Endothelial cell of umbilical vein (primary cell): ENCODE measurements around the gene CD300C. TPM values are rescaled to one million over a fixed set of nuclear protein-coding genes. Genes with fewer than 3 reads are reported as not detected.

ENCODE experiments used
- BruUV-seq: library from RNA; stranded (reverse); fragments of 400-500 nt; replicated peaks from 2 replicates; lab custom pipeline; 2021; lab: Mats Ljungman, UMichigan
- CTCF ChIA-PET: fragments of 300-600, 350-600 bp; sonication (Branson Sonifier 250); formaldehyde crosslinking; loops from one replicate; lab custom pipeline; 2021; ENCODE audit warnings: antibody characterized with exemption, inconsistent platforms; lab: Charles Lee
- POLR2A ChIA-PET: fragments of 300-600, 350-600 bp; sonication (Branson Sonifier 250); formaldehyde crosslinking; loops from one replicate; lab custom pipeline; 2021; ENCODE audit warnings: antibody characterized with exemption, inconsistent platforms; lab: Charles Lee
- DNase-seq: peaks from one replicate; pipeline ENCODE4 v3.0.0-alpha.2; 2011; ENCODE audit warnings: low read depth, low spot score
- FAIRE-seq: peaks from 2 replicates; lab custom pipeline; 2011; peaks lifted over from hg19 to GRCh38; lab: Jason Lieb, UNC
- H2AFZ ChIP-seq: 2 replicates; pipeline ENCODE4 v1.6.0; 2012; ENCODE audit warnings: low read depth, low read length, control low read depth, inconsistent platforms
- H3K27ac ChIP-seq: 2 replicates; pipeline ENCODE4 v1.5.1; 2011; ENCODE audit warnings: low read depth, mild to moderate bottlenecking, control low read depth, low read length, moderate library complexity; ENCODE audit not compliant: insufficient read depth
- H3K27me3 ChIP-seq, 2 experiments: 2 replicates each; pipeline versions ENCODE4 v1.6.0 to v1.6.1; 2011; ENCODE audit warnings: low read length in 2 of 2, mixed read lengths in 1 of 2; ENCODE audit not compliant: control insufficient read depth in 2 of 2, insufficient read depth in 2 of 2
- H3K36me3 ChIP-seq, 2 experiments: 2 replicates in 1 of 2; 3 replicates in 1 of 2; pipeline ENCODE4 v1.5.1; 2011; ENCODE audit warnings: low read length in 2 of 2, mild to moderate bottlenecking in 1 of 2, moderate library complexity in 1 of 2; ENCODE audit not compliant: control insufficient read depth in 2 of 2, insufficient read depth in 2 of 2; ENCODE audit errors: extremely low read depth in 1 of 2
- H3K4me1 ChIP-seq: 3 replicates; pipeline ENCODE4 v1.5.1; 2011; ENCODE audit warnings: mild to moderate bottlenecking, low read length; ENCODE audit not compliant: control insufficient read depth, insufficient read depth; ENCODE audit errors: extremely low read depth
- H3K4me2 ChIP-seq: 2 replicates; pipeline ENCODE4 v1.6.1; 2011; ENCODE audit warnings: low read length, control low read depth, mixed read lengths; ENCODE audit not compliant: insufficient read depth
- H3K4me3 ChIP-seq, 3 experiments: fragments of 200-600 bp in 1 of 3; sonication (generic), shearing (Covaris generic) in 1 of 3; replicated peaks in 1 of 3; 2 replicates each; pipeline ENCODE4 v1.5.1; 2011 to 2016; ENCODE audit warnings: control low read depth in 3 of 3, low read length in 3 of 3, mild to moderate bottlenecking in 2 of 3, inconsistent platforms in 1 of 3, low read depth in 1 of 3, moderate library complexity in 1 of 3; ENCODE audit not compliant: insufficient read depth in 1 of 3
- H3K79me2 ChIP-seq: 2 replicates; pipeline ENCODE4 v1.6.0; 2012; ENCODE audit warnings: low read length, inconsistent platforms; ENCODE audit not compliant: control insufficient read depth, insufficient read depth
- H3K9ac ChIP-seq: replicated peaks from 2 replicates; pipeline ENCODE3; 2011; ENCODE audit warnings: low read length, control low read depth; ENCODE audit not compliant: insufficient read depth; ENCODE audit errors: extremely low read depth
- H3K9me1 ChIP-seq: replicated peaks from 3 replicates; pipeline ENCODE4 v1.6.0; 2011; ENCODE audit warnings: mild to moderate bottlenecking, low read length; ENCODE audit not compliant: control insufficient read depth, insufficient read depth; ENCODE audit errors: extremely low read depth
- H3K9me3 ChIP-seq: replicated peaks from 2 replicates; pipeline ENCODE4 v1.5.1; 2012; ENCODE audit warnings: low read length, inconsistent platforms; ENCODE audit not compliant: control insufficient read depth, insufficient read depth
- H4K20me1 ChIP-seq: replicated peaks from 2 replicates; pipeline ENCODE3; 2011; ENCODE audit warnings: mild to moderate bottlenecking, low read length; ENCODE audit not compliant: control insufficient read depth, insufficient read depth; ENCODE audit errors: extremely low read depth
- CTCF ChIP-seq, 2 donors: IDR thresholded peaks; 1 replicate in 1 of 2; 2 replicates in 1 of 2; pipeline ENCODE4 v1.5.1; 2011; ENCODE audit warnings: low read length in 2 of 2, mild to moderate bottlenecking in 2 of 2, moderate library complexity in 2 of 2, control low read depth in 1 of 2, inconsistent platforms in 1 of 2, low read depth in 1 of 2; ENCODE audit not compliant: insufficient read depth in 1 of 2; ENCODE audit errors: extremely low read depth in 1 of 2
- FOS ChIP-seq: IDR thresholded peaks from 2 replicates; pipeline ENCODE4 v1.6.1; 2011; ENCODE audit warnings: mild to moderate bottlenecking, low read length, moderate library complexity, borderline replicate concordance; ENCODE audit not compliant: insufficient read depth
- GATA2 ChIP-seq: IDR thresholded peaks from 2 replicates; pipeline ENCODE4 v1.7.0; 2011; ENCODE audit warnings: low read depth, mild to moderate bottlenecking, moderate library complexity, mixed read lengths, low read length; ENCODE audit not compliant: insufficient read length, insufficient read depth
- JUN ChIP-seq: IDR thresholded peaks from 2 replicates; pipeline ENCODE4 v1.6.1; 2011; ENCODE audit warnings: borderline replicate concordance, low read depth; ENCODE audit not compliant: insufficient read length, insufficient read depth
- MAX ChIP-seq: IDR thresholded peaks from 2 replicates; pipeline ENCODE4 v1.6.1; 2011; ENCODE audit not compliant: insufficient read depth, insufficient read length
- MYC ChIP-seq: IDR thresholded peaks from one replicate; pipeline ENCODE4 v1.6.1; 2011; ENCODE audit warnings: mild to moderate bottlenecking, low read depth, low read length
- POLR2A ChIP-seq: IDR thresholded peaks from 2 replicates; pipeline ENCODE4 v1.6.1; 2012; ENCODE audit warnings: low read depth, mild to moderate bottlenecking, control low read depth, low read length
- POLR2AphosphoS5 ChIP-seq: IDR thresholded peaks from 2 replicates; pipeline ENCODE4 v1.6.1; 2012; ENCODE audit warnings: low read depth, mild to moderate bottlenecking, control low read depth, low read length, moderate library complexity; ENCODE audit not compliant: insufficient read depth
- dilution Hi-C: fragments of 300-500 bp; cut with MboI; formaldehyde crosslinking; loops from one replicate; pipeline ENCODE4 v1.15.0; 2019; ENCODE audit warnings: low sequenced_read_pairs; ENCODE audit not compliant: extremely low pct_ligation_motif_present
- intact Hi-C: fragments of 100-400 bp; cut with micrococcal nuclease; formaldehyde crosslinking; loops from one replicate; pipeline ENCODE4 v1.10.0; 2022
- polyA plus RNA-seq, 4 experiments: library from polyadenylated mRNA; depleted of rRNA in 3 of 4; stranded (reverse) in 3 of 4; unstranded in 1 of 4; fragments of >200 nt; gene quantifications; 2 replicates each; pipeline versions ENCODE4 v1.2.1 to v1.2.3, GENCODE V29; 2011 to 2012; ENCODE audit warnings: missing spikeins in 1 of 4
- total RNA-seq: library from RNA; stranded (reverse); gene quantifications from 2 replicates; pipeline ENCODE4 v1.2.3, GENCODE V29; 2021

The CD300C gene
- total and polyA plus RNA-seq, 2 donors (not counting 3 experiments of a cell fraction or from before 2014, with no cell fraction given): not detected

- H3K4me3 ChIP-seq: no peak overlapping the region
- intact Hi-C loops: no loop called here
- FAIRE-seq: no peak
- H3K9me1 ChIP-seq: no peaks in the 10 kb centered on the region
- no peak overlapping the region for H3K4me2 ChIP-seq
- no peak overlapping the region for H2AFZ ChIP-seq
- no TSS peak for BruUV-seq
- no peaks in the 10 kb centered on the region for H3K79me2 ChIP-seq
- H3K9ac ChIP-seq: no peak overlapping the region
- no peaks in the 10 kb centered on the region for H3K9me3 ChIP-seq
- no peaks in the 10 kb centered on the region for H3K4me1 ChIP-seq
- ChIA-PET POLR2A (no interaction called here), CTCF (no interaction called here)
- no peak for TF ChIP-seq JUN
- TF ChIP-seq CTCF (IDR thresholded peaks at IDR 0.05; ENCODE audit: extremely low read depth in 1 of 2, insufficient read depth in 1 of 2, low read depth in 1 of 2, low read length in 2 of 2): no peak
- TF ChIP-seq MYC: no peak
- TF ChIP-seq GATA2: no peak
- no peak for TF ChIP-seq POLR2A
- no peak for TF ChIP-seq POLR2AphosphoS5
- no peak for TF ChIP-seq MAX
- TF ChIP-seq FOS: no peak
- no peaks in the 10 kb centered on the region for H3K27me3 ChIP-seq
- dilution Hi-C loops: no loop called here
- H3K36me3 ChIP-seq: no peaks in the 10 kb centered on the region
- H3K27ac ChIP-seq: no peak overlapping the region
- no peak for DNase-seq
- no peaks in the 10 kb centered on the region for H4K20me1 ChIP-seq
These were observed 15.7 kb upstream of the CD300C start for GRCh38 chr17:74561586-74561985.
